ENCODE results near the gene SREK1. TPM values are rescaled to one million over a fixed set of nuclear protein-coding genes. Genes with fewer than 3 reads are reported as not detected.

Gene SREK1
- total RNA-seq, 1 donor from 2014 or later: 60.7 TPM

DNA sequence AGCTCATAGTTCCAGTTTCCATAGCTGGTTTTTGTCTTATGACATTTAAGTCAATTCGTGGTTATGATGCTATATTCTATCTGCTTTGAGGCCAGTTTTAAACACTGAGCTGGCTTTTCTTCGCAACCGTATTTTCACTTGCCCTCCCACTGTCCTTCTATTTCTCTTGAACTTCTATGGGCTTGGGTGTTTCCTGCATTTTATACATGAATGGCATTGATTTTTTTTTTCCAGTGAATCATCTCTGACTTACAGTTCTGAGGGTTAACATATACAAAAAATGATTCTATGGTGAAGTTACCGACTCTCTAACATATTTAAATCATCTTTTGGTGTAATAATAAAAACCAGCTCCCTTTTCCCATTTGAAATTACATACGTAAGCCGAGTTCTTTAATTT, 88.2 kb downstream of the SREK1 start:
- Histone ChIP-seq H3K27me3 (ENCODE audit: low read depth) (no peaks in the 10 kb centered on the region), H3K9me3 (no peaks in the 10 kb centered on the region)
- ATAC-seq: no peak

DNA sequence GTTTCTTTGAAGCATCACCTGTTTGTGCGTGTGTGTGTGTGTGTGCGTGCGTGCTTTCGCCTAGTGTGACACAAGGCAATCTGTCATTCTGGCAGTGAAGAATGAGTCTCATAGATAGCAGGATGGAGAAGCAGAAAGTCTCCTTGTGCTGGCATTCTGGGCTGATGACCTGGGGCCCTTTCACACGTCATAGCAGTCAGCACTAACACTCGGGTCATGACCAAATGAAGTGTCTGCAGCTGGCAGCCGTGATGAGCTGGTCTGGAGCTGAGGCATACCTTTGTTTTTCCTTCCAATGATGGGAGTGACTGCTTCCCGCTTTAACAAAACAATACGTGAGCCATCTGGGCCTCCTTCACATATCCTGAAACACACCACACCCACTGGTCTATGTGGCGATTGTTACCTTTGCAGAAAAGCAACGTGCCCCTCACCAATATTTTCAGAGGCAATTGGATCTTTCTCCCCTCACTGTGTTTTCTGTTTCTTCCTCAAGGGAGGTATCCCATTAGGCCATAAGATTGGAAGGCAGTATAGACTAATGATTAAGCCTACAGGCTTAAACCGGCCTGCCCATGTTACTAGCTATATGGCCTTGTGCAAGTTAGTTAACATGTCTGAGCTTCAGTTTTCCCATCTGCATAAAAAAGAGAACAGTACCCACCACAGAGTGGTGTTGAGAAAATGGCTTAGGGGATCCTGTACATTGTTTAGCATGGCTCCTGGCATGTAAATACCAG, 88.8 kb downstream of the SREK1 start:
- Histone ChIP-seq H3K27me3 (ENCODE audit: low read depth) (no peaks in the 10 kb centered on the region), H3K27ac (no peak overlapping the region), H3K4me3 (no peak overlapping the region), H3K36me3 (no peaks in the 10 kb centered on the region), H3K4me1 (no peaks in the 10 kb centered on the region), H3K9me3 (no peaks in the 10 kb centered on the region)
- intact Hi-C loops (cut with DNase I): no loop called here
- DNase-seq: no peak
- ATAC-seq: no peak
- TF ChIP-seq CTCF (IDR thresholded peaks at IDR 0.05): no peak

More for the DNA sequence above, 88.2 kb downstream of the SREK1 start:
- intact Hi-C loops (cut with DNase I): no loop called here
- DNase-seq: no peak
- Histone ChIP-seq H3K36me3 (no peaks in the 10 kb centered on the region), H3K27ac (no peak overlapping the region), H3K4me1 (no peaks in the 10 kb centered on the region), H3K4me3 (no peak overlapping the region)
- TF ChIP-seq CTCF (IDR thresholded peaks at IDR 0.05): no peak

Other genes with a start within 250 kb of the SREK1 start
- gene ERBIN, start 217.7 kb upstream of the SREK1 start, total RNA-seq: 68.2 TPM